Retinal pigment epithelial cell (primary cell): ENCODE data around the gene NMS.
"Not testable (repeated sequence)": the region's sequence is repeated elsewhere in the genome, so short reads cannot be mapped to it uniquely, and the experiment has no call there.

Source experiments
- DNase-seq: peaks from one replicate; pipeline ENCODE4 v3.0.0-alpha.2; 2010; ENCODE audit warnings: low read depth
- H3K4me3 ChIP-seq: 2 replicates; pipeline ENCODE4 v1.5.1; 2011; ENCODE audit warnings: mild to moderate bottlenecking, low read length, control low read depth, moderate library complexity
- CTCF ChIP-seq: conservative IDR thresholded peaks from 2 replicates; pipeline ENCODE4 v1.5.1; 2011; ENCODE audit warnings: low read depth, low read length, control low read depth, inconsistent platforms

NMS gene

DNA sequence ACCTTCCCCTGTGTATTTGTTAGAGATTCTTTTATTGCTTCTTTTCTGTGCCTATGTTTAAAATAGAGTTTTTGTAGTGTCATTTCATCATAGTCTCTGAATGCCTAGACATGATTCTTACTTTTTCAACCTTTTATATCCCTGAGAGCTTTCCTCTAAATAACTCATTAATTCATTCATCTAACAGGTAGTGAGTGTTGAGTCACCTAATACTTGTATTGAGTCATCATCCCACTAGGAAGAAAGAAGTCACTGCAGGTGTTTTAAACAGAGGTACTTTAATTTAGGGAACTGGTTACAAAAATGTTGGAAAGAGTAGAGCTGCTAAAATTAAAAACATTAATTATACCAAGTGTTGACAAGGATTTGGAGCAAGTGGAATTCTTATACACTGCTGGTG lies 18.5 kb upstream of the NMS start:
- no peak for TF ChIP-seq CTCF
- H3K4me3 ChIP-seq = no peak overlapping the region
- DNase-seq = no peak

GRCh38 chr2:100453853-100454252 lies 16.4 kb upstream of the NMS start:
- H3K4me3 ChIP-seq = no peak overlapping the region
- no peak for DNase-seq
- TF ChIP-seq CTCF = no peak

GRCh38 chr2:100456357-100456756 lies 13.9 kb upstream of the NMS start:
- DNase-seq = not testable (repeated sequence)

DNA sequence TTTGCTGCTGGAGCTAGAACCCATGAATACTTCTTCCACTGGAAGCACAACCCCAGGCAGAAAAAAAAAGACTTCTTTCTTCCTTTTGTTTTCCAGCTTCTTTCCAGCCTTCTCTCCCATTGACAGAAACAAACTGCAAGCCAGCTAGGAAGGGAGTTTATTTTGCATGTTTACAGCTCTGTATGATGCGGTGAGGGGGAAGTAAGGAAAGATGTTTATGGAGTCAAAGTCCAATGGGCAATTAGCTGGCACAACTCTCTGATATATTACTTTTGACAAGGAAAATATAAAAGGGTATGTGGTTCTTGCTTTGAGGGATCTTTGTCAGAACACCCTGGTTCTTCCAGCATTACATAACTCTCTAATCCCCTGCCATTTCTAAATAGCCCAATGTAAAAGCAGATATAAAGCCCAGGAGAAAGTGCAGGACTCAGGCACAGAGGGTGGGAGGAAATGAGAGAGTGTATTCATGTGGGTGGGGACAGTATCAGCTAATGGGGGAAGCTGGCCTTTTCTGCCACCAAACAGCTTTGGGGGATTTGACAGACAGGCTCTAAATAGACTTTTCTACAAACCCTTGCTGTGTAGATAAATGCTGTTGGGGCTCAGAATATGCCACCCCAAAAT lies 9.3 kb upstream of the NMS start:
- H3K4me3 ChIP-seq = no peak overlapping the region
- TF ChIP-seq CTCF = no peak

More at GRCh38 chr2:100456357-100456756, 13.9 kb upstream of the NMS start:
- not testable (repeated sequence) for H3K4me3 ChIP-seq

DNA sequence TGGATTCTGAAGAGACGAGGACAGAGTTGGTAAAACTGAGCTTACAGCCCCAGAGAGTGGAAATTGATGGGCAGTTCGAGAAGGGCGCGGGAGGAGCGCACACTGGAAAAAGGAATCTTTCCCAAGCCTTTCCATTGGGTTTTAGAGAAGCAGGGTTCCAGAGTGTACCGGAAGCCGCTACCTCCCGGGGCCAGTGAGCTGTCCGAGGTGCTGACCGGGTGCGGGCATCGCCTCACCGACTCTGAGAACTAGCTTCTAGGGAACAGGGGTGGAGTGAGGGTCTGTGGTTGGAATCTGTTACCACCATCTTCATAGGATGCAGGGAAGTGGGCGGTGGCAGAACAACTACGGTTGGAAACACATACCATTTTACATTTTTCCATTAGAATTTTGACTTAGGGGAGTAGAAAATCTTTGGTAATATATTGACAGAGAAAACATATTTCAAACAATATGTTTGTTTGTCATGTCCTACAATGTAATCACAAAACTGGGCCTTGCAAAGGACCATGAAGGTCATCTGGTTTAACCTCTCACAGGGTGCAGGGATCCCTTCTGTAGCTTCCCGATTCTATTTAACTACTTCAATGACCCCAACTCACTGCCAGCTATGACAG lies 724 bp downstream of the NMS start:
- H3K4me3 ChIP-seq = no peak overlapping the region
- DNase-seq = no peak
- TF ChIP-seq CTCF = no peak

More for the DNA sequence above, 9.3 kb upstream of the NMS start:
- no peak for DNase-seq

GRCh38 chr2:100476606-100477005 lies 6.3 kb downstream of the NMS start:
- TF ChIP-seq CTCF = no peak

GRCh38 chr2:100482741-100483140 lies 12.5 kb downstream of the NMS start:
- DNase-seq = no peak
- TF ChIP-seq CTCF = peak; percentile 39
- H3K4me3 ChIP-seq = no peak overlapping the region

More at GRCh38 chr2:100476606-100477005, 6.3 kb downstream of the NMS start:
- DNase-seq = no peak
- H3K4me3 ChIP-seq = no peak overlapping the region
